ENCODE data around the gene SVOPL. TPM values are rescaled to one million over a fixed set of nuclear protein-coding genes. Genes with fewer than 3 reads are reported as not detected.

Gene SVOPL
- total RNA-seq, 2 experiments from 2014 or later: not detected

DNA sequence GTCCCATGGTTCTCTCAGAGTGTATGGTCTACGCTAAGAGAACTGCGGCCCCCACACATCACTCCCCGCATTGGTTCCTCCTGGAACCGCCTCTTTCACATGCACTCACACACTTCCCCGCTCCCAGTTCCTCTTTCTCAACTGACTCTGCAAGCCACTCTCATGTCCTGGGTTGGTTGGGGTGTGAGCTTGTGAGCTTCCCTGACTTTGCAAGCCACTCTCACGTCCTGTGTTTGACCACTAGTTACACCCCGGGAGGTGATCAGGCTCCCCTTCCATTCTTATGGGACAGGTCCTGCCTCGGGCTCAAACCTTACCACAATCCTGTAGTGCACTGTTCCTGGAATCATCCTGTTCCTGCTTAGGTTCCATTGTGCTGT is 136.1 kb downstream of the SVOPL start:
- ChIA-PET POLR2A (no interaction called here), CTCF (no interaction called here)
- H3K9me3 Mint-ChIP-seq: peaks cover 45% of the 10 kb centered on the region
- peaks cover 85% of the 10 kb centered on the region for H3K36me3 Mint-ChIP-seq
- intact Hi-C loops (cut with micrococcal nuclease): no loop called here
- no peak for DNase-seq
- H3K27me3 Mint-ChIP-seq: no peaks in the 10 kb centered on the region
- no peak overlapping the region for H3K27ac Mint-ChIP-seq
- no peaks in the 10 kb centered on the region for H3K4me1 Mint-ChIP-seq (ENCODE audit: low read depth)
- no peak overlapping the region for H3K4me3 Mint-ChIP-seq

DNA sequence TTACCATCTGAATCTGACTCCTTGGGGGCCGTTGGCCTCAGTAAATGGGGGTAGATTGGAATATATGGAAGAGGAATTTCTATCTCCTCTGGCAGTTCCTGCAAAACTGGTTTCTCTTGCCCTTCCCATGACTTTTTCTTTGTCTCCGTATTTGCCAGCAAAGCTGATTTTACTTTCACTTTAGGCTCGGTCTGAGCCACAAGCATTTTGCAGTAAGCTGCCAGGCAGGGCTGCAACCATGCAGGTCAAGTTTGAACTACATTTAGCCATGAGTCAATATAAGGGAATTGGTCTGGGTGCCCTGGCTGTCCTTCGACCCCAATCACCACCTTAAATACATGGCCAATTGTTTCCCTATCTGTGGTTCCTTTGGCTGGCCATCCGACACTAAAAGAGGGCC is 136.8 kb downstream of the SVOPL start:
- H3K4me1 Mint-ChIP-seq (ENCODE audit: low read depth): no peaks in the 10 kb centered on the region
- H3K36me3 Mint-ChIP-seq: peaks cover 87% of the 10 kb centered on the region
- CTCF ChIA-PET: no interaction called here
- H3K27ac Mint-ChIP-seq: no peak overlapping the region
- DNase-seq: no peak
- H3K27me3 Mint-ChIP-seq: no peaks in the 10 kb centered on the region
- POLR2A ChIA-PET: no interaction called here
- intact Hi-C loops (cut with micrococcal nuclease): no loop called here
- peaks cover 47% of the 10 kb centered on the region for H3K9me3 Mint-ChIP-seq
- no peak overlapping the region for H3K4me3 Mint-ChIP-seq

DNA sequence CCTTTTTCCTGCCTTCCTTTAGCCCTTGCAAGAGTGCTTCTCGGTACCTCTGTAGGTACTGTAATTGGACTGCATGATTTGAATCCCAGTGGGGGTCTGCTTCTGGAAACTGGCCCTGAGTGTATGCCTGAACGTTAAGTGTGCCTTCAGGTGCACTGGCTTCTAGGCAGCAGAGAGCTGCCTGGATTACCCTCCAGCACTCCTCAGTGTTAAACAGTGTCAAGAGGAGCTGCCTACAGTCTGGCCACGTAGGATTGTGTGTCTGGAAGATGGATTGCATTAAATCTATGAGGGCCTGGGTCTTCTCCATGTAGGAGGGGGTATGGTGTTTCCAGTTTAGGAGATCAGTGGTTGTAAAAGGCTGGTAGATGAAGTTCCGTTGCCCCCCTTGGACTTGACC is 137.4 kb downstream of the SVOPL start:
- POLR2A ChIA-PET: no interaction called here
- CTCF ChIA-PET: no interaction called here
- DNase-seq: no peak
- Mint-ChIP-seq H3K36me3 (peaks cover 87% of the 10 kb centered on the region), H3K9me3 (peaks cover 51% of the 10 kb centered on the region), H3K27me3 (no peaks in the 10 kb centered on the region), H3K4me1 (ENCODE audit: low read depth) (no peaks in the 10 kb centered on the region), H3K27ac (no peak overlapping the region), H3K4me3 (no peak overlapping the region)
- intact Hi-C loops (cut with micrococcal nuclease): no loop called here

DNA sequence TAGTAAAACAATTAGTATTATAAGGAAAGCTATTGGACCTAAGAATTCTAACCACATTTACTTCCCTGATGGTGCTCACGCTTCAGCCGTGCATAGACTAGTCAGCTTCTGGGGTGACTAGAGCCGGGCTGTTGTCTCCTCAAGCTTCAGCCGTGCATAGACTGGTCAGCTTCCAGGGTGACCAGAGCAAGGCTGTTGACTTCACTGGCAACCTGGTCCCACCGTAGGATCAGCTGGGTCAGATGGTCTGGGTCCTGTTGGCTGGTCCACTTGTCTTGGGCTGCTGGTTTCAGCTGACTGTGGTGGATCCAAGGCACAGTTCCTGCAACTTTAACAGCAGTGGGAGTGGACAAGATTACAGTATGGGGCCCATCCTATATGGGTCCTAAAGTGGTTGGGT is 141.7 kb downstream of the SVOPL start:
- no peak overlapping the region for H3K4me3 Mint-ChIP-seq
- ChIA-PET POLR2A (no interaction called here), CTCF (no interaction called here)
- H3K36me3 Mint-ChIP-seq: peaks cover 97% of the 10 kb centered on the region
- DNase-seq: no peak
- H3K9me3 Mint-ChIP-seq: peaks cover 72% of the 10 kb centered on the region
- no peaks in the 10 kb centered on the region for H3K4me1 Mint-ChIP-seq (ENCODE audit: low read depth)
- no peaks in the 10 kb centered on the region for H3K27me3 Mint-ChIP-seq
- H3K27ac Mint-ChIP-seq: no peak overlapping the region
- intact Hi-C loops (cut with micrococcal nuclease): no loop called here

DNA sequence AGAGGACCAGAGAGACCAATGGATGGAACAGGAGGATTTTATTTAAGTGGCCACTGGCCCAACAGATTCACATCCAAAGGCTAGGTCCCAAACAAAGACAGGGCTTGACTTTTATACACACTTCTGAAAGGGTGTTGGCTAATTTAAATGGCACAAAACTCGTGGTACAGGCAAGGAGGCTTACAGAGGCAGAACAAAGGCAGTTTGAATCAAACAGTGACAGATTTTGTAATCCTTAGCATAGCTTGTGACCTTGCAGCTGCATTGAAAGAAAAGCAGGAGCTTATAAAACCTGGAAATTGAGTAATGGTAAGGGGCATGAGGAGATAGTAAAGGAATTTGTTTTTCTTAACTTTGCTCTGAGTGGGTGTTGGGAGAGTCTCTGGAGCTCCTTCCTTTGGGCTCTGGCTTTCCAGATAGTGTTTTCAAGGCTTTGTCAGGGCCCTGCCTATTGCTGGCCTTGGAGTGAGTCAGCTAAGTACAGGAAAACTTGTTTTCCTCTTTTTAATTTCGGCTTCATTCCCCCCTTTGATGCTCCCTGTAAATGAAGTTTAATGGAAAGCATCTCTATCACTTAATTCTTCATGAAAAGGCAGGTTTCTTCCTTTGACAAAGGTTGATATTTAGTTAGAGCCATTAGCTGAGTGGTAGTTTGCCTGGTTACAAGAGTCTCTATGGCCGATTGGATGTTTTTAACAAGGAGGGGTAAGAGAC is 144.2 kb downstream of the SVOPL start:
- DNase-seq: no peak
- CTCF ChIA-PET: no interaction called here
- no peak overlapping the region for H3K27ac Mint-ChIP-seq
- no peaks in the 10 kb centered on the region for H3K27me3 Mint-ChIP-seq
- H3K36me3 Mint-ChIP-seq: peaks cover 94% of the 10 kb centered on the region
- H3K4me1 Mint-ChIP-seq (ENCODE audit: low read depth): no peaks in the 10 kb centered on the region
- H3K9me3 Mint-ChIP-seq: peaks cover 68% of the 10 kb centered on the region
- H3K4me3 Mint-ChIP-seq: no peak overlapping the region
- intact Hi-C loops (cut with micrococcal nuclease): no loop called here
- POLR2A ChIA-PET: no interaction called here

DNA sequence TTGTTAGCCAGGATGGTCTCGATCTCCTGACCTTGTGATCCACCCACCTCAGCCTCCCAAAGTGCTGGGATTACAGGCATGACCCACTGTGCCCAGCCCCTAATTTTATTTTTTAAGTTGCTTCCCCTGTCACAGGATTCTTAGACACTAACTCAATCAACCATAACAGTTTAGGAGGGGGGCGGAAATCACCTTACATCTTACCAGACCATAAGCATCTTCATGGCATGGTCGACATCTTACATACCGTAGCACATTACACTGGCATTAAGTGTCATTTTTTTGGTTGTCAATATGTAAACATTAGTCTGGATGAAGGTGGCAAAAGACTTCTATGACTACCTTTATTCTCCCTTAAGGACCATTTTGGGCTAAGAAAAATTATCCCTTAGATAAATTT is 145.5 kb downstream of the SVOPL start:
- CTCF ChIA-PET: no interaction called here
- peaks cover 68% of the 10 kb centered on the region for H3K9me3 Mint-ChIP-seq
- POLR2A ChIA-PET: no interaction called here

DNA sequence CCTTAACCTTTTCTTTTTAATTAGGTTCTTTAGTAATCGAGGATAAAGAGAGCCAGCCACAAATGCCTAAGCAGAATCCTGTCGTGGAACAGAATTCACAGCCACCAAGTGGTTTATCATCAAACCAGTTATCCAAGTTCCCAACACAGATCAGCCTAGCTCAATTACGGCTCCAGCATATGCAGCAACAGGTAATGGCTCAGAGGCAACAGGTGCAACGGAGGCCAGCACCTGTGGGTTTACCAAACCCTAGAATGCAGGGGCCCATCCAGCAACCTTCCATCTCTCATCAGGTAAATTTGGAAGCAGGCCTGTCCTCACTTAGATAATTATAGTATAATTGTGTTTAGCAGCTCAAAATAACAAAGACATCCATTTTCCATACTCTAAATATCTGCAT is 146.5 kb downstream of the SVOPL start:
- ChIA-PET CTCF (no interaction called here), POLR2A (no interaction called here)
- no peak overlapping the region for H3K27ac Mint-ChIP-seq
- H3K27me3 Mint-ChIP-seq: no peaks in the 10 kb centered on the region
- intact Hi-C loops (cut with micrococcal nuclease): no loop called here
- H3K4me1 Mint-ChIP-seq (ENCODE audit: low read depth): no peaks in the 10 kb centered on the region
- no peak for DNase-seq
- H3K36me3 Mint-ChIP-seq: peaks cover 89% of the 10 kb centered on the region
- peaks cover 63% of the 10 kb centered on the region for H3K9me3 Mint-ChIP-seq
- H3K4me3 Mint-ChIP-seq: no peak overlapping the region

More for the DNA sequence above, 145.5 kb downstream of the SVOPL start:
- no peak for DNase-seq
- H3K27me3 Mint-ChIP-seq: no peaks in the 10 kb centered on the region
- no peaks in the 10 kb centered on the region for H3K4me1 Mint-ChIP-seq (ENCODE audit: low read depth)
- intact Hi-C loops (cut with micrococcal nuclease): no loop called here
- no peak overlapping the region for H3K4me3 Mint-ChIP-seq
- H3K36me3 Mint-ChIP-seq: peaks cover 91% of the 10 kb centered on the region
- H3K27ac Mint-ChIP-seq: no peak overlapping the region

DNA sequence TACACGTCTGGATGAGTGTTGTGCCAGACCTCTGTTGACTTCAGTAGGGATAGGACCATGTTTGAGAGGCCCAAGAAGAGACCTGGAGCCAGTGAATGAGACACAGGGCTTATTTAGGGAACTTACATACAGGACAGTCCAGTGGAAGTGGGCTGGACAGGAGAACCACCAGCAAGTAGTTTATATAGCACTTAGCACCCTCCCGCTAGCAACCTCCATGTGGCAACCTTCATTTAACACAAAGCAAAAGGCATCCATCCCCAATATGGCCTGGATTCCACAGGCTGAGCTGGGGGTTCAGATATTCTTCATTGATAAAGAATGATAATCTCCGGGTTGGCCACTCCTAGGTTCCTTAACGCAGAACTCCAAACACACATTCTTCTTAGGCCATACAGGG is 147.4 kb downstream of the SVOPL start:
- Mint-ChIP-seq H3K4me1 (ENCODE audit: low read depth) (no peaks in the 10 kb centered on the region), H3K27ac (no peak overlapping the region), H3K4me3 (no peak overlapping the region), H3K36me3 (peaks cover 89% of the 10 kb centered on the region), H3K27me3 (no peaks in the 10 kb centered on the region), H3K9me3 (peaks cover 62% of the 10 kb centered on the region)
- no peak for DNase-seq
- intact Hi-C loops (cut with micrococcal nuclease): no loop called here
- ChIA-PET POLR2A (no interaction called here), CTCF (no interaction called here)

DNA sequence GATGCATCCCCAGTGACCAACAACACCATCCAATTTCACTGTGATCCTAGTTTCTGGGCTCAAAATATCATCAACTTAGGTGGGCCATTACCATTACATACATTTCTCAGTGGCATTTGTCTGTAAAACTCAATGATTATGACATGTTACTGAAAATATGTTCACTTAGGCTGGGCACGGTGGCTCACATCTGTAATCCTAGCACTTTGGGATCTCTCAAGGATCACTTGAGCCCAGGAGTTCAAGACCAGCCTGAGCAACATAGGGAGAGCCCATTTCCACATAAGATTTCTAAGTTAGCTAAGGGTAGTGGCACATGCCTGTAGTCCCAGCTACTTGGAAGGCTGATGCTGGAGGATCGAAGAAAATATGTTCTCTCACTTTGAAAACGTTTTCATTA is 150.1 kb downstream of the SVOPL start:
- intact Hi-C loops (cut with micrococcal nuclease): no loop called here
- no peak overlapping the region for H3K4me3 Mint-ChIP-seq
- no peak overlapping the region for H3K27ac Mint-ChIP-seq
- ChIA-PET CTCF (interaction anchor here (0.7 kb wide), 1 partner anchor 103 kb away, joined by 3 read pairs; no protein-coding TSS in a partner anchor), POLR2A (no interaction called here)
- no peaks in the 10 kb centered on the region for H3K4me1 Mint-ChIP-seq (ENCODE audit: low read depth)
- DNase-seq: no peak
- H3K27me3 Mint-ChIP-seq: no peaks in the 10 kb centered on the region
- H3K36me3 Mint-ChIP-seq: peaks cover 80% of the 10 kb centered on the region
- peaks cover 35% of the 10 kb centered on the region for H3K9me3 Mint-ChIP-seq

DNA sequence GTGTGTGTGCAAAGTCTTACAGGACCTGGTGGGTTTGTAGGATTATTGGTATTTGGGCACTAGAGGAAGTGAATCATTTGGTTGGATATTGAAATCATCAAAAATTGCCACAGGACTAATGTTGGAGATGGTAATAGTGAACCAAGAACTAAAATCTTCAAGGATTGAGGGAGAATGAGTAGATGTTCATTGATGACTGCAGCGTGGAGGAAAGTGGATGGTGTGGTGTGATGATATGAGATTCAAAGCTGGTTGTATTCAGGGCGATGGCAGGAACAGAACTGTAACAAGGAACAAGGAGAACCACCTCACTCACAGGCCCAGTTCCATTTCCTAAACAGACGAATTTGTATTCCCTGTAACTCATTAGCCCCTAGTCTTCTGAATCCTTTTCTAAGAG is 150.8 kb downstream of the SVOPL start:
- H3K36me3 Mint-ChIP-seq: peaks cover 81% of the 10 kb centered on the region
- CTCF ChIA-PET: no interaction called here

DNA sequence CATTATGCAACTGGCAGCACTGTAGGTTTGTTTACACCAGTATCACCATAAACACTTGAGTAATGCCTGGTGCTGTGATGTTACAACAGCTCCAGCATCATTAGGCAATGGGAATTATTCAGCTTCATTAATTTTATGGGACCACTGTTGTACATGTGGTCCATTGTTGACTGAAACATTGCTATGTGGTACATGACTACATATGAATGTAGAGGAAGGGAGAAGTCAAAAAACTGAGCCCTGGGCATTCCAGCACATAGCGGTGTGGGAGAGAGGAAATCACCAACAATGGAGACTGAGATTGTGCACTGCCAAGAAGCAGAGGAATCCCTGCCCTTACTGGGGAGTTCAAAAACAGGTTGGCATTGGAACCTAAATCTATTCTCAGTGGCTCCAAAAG is 152.1 kb downstream of the SVOPL start:
- ChIA-PET POLR2A (no interaction called here), CTCF (no interaction called here)
- Mint-ChIP-seq H3K27me3 (no peaks in the 10 kb centered on the region), H3K4me1 (ENCODE audit: low read depth) (no peaks in the 10 kb centered on the region), H3K27ac (no peak overlapping the region), H3K4me3 (no peak overlapping the region), H3K9me3 (peaks cover 24% of the 10 kb centered on the region), H3K36me3 (peaks cover 81% of the 10 kb centered on the region)
- intact Hi-C loops (cut with micrococcal nuclease): no loop called here
- DNase-seq: no peak

More for the DNA sequence above, 150.8 kb downstream of the SVOPL start:
- POLR2A ChIA-PET: no interaction called here
- Mint-ChIP-seq H3K27me3 (no peaks in the 10 kb centered on the region), H3K4me1 (ENCODE audit: low read depth) (no peaks in the 10 kb centered on the region), H3K9me3 (peaks cover 32% of the 10 kb centered on the region), H3K4me3 (no peak overlapping the region), H3K27ac (no peak overlapping the region)
- intact Hi-C loops (cut with micrococcal nuclease): no loop called here
- DNase-seq: no peak

DNA sequence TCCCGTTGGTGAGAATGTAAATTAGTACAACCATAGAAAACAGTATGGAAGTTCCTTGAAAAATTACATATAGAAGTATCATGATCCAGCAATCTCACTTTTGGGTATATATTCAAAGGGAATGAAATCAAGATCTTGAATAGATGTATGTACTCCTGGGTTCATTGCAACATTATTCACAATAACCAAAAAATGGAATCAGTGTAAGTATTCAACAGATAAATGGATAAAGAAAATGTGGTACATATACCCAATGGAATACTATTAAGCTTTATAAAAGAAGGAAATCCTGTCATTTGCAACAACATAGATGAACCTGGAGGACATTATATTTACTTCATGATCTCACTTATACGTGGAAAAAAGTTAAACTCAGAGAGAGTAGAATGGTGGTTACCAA is 154.3 kb downstream of the SVOPL start:
- Mint-ChIP-seq H3K4me1 (ENCODE audit: low read depth) (peaks cover 5% of the 10 kb centered on the region), H3K27me3 (no peaks in the 10 kb centered on the region), H3K27ac (no peak overlapping the region), H3K36me3 (peaks cover 73% of the 10 kb centered on the region), H3K4me3 (no peak overlapping the region), H3K9me3 (peaks cover 12% of the 10 kb centered on the region)
- intact Hi-C loops (cut with micrococcal nuclease): no loop called here
- POLR2A ChIA-PET: no interaction called here
- CTCF ChIA-PET: no interaction called here
- no peak for DNase-seq

DNA sequence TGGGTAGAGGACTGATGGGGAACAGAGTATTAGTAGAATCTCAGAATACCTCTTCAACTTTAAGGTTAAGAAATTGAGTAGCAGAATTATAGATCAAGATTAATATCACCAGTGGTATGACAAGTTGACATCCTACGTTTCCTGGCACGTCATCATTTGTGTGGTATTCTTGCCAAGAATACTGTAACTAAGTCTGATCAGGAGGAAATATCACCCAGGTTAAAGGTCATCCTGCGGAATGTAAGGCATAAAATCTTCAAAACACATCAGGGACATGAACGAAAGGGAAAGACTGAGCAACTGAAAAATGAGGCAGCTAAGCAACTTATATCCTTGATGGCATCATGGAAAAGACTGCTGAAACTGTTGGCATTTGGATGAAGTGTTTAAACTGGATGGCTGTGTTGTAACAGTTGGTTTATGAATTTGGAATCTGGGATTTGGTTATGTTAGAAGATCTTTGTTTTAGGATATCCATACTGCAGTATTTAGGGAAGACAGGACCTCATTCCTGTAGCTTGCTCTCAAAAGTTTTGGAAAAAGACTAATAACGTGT is 155.0 kb downstream of the SVOPL start:
- intact Hi-C loops (cut with micrococcal nuclease): no loop called here
- Mint-ChIP-seq H3K9me3 (peaks cover 11% of the 10 kb centered on the region), H3K27ac (no peak overlapping the region), H3K36me3 (peaks cover 75% of the 10 kb centered on the region), H3K27me3 (no peaks in the 10 kb centered on the region), H3K4me1 (ENCODE audit: low read depth) (peaks cover 8% of the 10 kb centered on the region), H3K4me3 (no peak overlapping the region)
- ChIA-PET CTCF (no interaction called here), POLR2A (no interaction called here)
- DNase-seq: no peak

Measured in activated CD4-positive, alpha-beta memory T cell treated with anti-CD3 and anti-CD28 coated beads for 36 hours (primary cell).